HAP-1 (cell line): ENCODE measurements around the gene ISLR.

Source experiments
- DNase-seq, 2 experiments: peaks; one replicate each; pipeline ENCODE4 v3.0.0-alpha.2; 2016 to 2020; ENCODE audit warnings: low spot score in 2 of 2
- H3K27me3 ChIP-seq: fragments of 250-450 bp; sonication (Bioruptor Pico); 2 replicates; pipeline ENCODE4 v1.5.1; 2020; ENCODE audit warnings: low read depth, mild to moderate bottlenecking, moderate library complexity
- H3K36me3 ChIP-seq: fragments of 250-450 bp; sonication (Bioruptor Pico); replicated peaks from 2 replicates; pipeline ENCODE4 v1.5.1; 2020; ENCODE audit warnings: mild to moderate bottlenecking
- H3K4me1 ChIP-seq: fragments of 250-450 bp; sonication (Bioruptor Pico); 2 replicates; pipeline ENCODE4 v1.5.1; 2020; ENCODE audit warnings: mild to moderate bottlenecking
- H3K4me3 ChIP-seq: fragments of 250-450 bp; sonication (Bioruptor Pico); 2 replicates; pipeline ENCODE4 v1.5.1; 2020; ENCODE audit warnings: mild to moderate bottlenecking, moderate library complexity
- H3K9me3 ChIP-seq: fragments of 250-450 bp; sonication (Bioruptor Pico); 2 replicates; pipeline ENCODE4 v1.5.1; 2020; ENCODE audit warnings: mild to moderate bottlenecking, moderate library complexity
- in situ Hi-C: fragments of 300-500 bp; cut with MboI; formaldehyde crosslinking; loops from 3 replicates; pipeline ENCODE4 v1.14.3; 2020; ENCODE audit warnings: low sequenced_read_pairs, inconsistent platforms, mixed read lengths

Gene ISLR

DNA sequence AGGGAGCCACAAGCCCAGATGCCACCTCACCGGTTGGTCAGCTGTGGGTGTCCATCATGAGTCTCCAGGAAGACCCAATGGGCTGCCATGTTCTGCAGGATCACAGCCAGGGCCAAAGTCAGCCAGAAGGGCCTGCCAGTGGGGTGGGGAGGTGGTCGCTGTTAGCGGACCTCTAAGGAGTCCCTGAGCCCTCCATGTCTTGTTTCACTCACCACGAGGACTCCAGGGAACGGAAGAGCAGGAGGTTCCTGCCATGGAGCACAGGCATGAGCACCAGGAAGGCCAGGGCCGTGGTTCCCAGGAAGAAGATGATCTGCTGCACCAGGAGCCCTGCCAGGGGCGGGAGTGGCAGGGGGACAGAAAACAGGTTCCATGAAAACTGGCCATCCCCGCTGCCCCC lies 8.6 kb downstream of the ISLR start:
- H3K27me3 ChIP-seq = peaks cover 14% of the 10 kb centered on the region
- no peak for DNase-seq
- H3K9me3 ChIP-seq = no peaks in the 10 kb centered on the region
- no peaks in the 10 kb centered on the region for H3K36me3 ChIP-seq
- no peak overlapping the region for H3K4me3 ChIP-seq
- H3K4me1 ChIP-seq = no peaks in the 10 kb centered on the region
- in situ Hi-C loops = no loop called here

DNA sequence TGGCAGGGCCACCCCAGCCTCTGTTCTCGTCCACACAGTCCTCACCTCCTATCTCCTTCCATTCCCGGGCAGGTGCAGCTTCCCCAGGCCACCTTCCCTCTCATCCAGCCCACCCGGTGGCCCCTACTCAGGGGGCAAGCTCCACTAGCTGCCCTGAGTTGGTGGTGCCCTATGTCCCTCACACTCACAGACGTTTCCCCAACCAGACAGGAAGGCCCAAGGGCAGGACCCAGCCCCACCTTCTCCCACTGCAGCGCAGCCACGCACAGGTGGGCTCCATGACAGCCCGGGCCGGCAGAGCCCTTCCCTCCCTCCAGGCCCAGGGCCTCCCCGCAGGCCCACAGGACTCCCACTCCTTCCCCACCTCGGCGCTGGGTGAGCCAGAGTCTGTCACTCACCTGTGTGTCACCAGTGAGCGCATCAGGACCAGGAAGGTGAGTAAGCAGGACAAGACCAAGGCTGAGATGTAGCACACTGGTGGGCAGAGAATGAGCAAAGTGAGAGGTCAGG lies 11.1 kb downstream of the ISLR start:
- in situ Hi-C loops = no loop called here
- H3K36me3 ChIP-seq = no peaks in the 10 kb centered on the region
- H3K4me1 ChIP-seq = no peaks in the 10 kb centered on the region
- peaks cover 11% of the 10 kb centered on the region; the same call in 1 of the 2 replicates for H3K27me3 ChIP-seq
- H3K4me3 ChIP-seq = no peak overlapping the region
- DNase-seq = no peak
- no peaks in the 10 kb centered on the region for H3K9me3 ChIP-seq

DNA sequence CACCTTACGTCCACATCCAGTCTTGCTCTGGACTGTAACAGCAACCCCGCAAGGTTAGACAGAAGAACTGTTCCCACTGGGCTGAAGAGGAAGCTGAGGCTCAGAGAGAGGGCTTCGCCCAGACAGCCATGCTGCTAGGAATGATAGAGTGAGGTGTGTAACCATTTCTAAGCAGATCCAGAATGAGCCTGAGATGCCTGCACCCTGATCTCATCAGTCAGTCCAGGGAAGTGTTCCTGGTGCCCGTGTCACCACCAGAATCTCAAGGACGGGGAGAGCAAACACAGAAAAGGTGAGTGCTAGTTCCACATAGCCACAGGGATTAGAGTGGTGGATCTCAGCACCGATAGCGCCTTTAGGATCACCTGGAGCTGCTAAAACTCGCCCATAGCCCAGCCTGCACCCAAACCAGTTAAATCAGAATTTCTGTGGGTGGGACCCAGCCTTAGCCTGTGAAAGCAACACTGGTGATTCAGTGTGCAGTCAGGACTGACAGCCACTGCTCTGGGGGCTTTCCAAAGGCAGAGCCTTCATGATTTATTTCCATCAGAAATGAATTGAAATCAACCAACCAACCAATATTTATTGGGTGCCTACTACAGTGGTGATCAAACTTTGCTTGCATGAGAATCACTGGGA lies 12.3 kb downstream of the ISLR start:
- no peak for DNase-seq
- Histone ChIP-seq H3K9me3 (no peaks in the 10 kb centered on the region), H3K4me1 (no peaks in the 10 kb centered on the region), H3K4me3 (no peak overlapping the region), H3K27me3 (peaks cover 11% of the 10 kb centered on the region; the same call in 1 of the 2 replicates), H3K36me3 (no peaks in the 10 kb centered on the region)
- in situ Hi-C loops = no loop called here

DNA sequence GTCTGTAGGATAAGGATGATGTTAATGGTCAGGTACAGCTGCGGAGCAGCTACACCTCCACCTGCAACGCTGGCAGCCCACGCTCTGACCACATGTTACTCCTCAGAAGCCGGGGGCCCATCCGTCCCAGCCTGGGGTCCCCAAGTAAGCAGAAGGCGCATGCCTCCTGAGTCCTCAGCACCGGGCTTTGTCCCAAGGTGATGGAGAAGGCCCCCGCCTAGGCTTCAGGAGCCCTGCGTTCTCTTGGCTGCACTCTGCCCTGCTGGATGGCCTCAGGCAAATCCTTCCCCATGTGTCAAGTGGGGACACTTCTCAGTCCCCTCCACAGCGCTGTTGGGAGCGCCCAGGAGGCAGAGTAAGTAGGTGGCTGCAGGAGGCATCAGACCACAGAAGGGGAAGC lies 14.7 kb downstream of the ISLR start:
- DNase-seq = no peak
- H3K4me1 ChIP-seq = no peaks in the 10 kb centered on the region; the same call in 1 of the 2 replicates
- H3K36me3 ChIP-seq = no peaks in the 10 kb centered on the region
- no peak overlapping the region for H3K4me3 ChIP-seq
- peaks cover 11% of the 10 kb centered on the region; the same call in 1 of the 2 replicates for H3K27me3 ChIP-seq
- in situ Hi-C loops = no loop called here
- H3K9me3 ChIP-seq = no peaks in the 10 kb centered on the region

DNA sequence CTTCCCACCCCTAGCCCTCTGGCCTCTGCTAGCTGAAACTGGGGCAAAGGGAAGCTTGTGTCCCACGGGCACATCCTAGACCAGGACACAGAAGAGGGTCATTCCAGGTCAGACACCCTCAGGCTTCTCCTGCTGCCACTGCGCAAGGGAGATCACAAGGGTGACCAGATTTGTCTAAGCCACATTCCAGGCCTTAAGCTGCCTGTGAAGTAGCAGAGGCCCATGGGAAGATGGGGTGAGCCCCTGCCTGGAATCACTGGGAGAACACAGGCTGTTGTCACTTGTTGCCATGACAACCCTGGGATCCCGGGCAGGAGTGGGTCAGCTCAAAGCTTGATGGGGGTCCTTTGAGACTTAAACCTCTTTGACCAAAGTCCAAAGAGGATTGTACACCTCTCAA lies 18.3 kb downstream of the ISLR start:
- in situ Hi-C loops = no loop called here
- H3K36me3 ChIP-seq = no peaks in the 10 kb centered on the region
- no peaks in the 10 kb centered on the region; the same call in 1 of the 2 replicates for H3K4me1 ChIP-seq
- no peak overlapping the region for H3K4me3 ChIP-seq
- H3K9me3 ChIP-seq = no peaks in the 10 kb centered on the region
- peak in 1 of 2 experiments; percentile 62 for DNase-seq
- peaks cover 8% of the 10 kb centered on the region; the same call in 1 of the 2 replicates for H3K27me3 ChIP-seq

DNA sequence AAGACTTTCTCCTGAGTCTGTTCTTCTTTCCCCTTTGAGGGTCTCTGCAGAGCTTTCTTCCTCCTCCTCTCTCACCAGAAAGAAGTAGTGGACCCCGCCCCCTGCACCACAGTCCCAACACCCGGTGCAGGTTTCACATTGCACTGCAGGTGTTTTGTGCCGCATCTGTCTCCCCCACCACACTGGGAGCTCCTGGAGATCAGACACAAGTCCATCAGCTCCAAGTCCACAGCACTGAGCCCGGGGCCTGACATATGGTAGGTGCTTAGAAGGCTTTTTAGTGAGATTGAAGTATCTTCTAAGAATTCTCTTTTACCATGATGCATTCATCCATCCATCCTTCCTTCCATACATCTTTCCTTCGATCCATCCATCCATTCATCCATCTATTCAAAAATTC lies 19.2 kb downstream of the ISLR start:
- Histone ChIP-seq H3K36me3 (no peaks in the 10 kb centered on the region), H3K4me1 (no peaks in the 10 kb centered on the region; the same call in 1 of the 2 replicates), H3K27me3 (peaks cover 8% of the 10 kb centered on the region; the same call in 1 of the 2 replicates), H3K9me3 (no peaks in the 10 kb centered on the region), H3K4me3 (no peak overlapping the region)
- DNase-seq = no peak
- in situ Hi-C loops = no loop called here

DNA sequence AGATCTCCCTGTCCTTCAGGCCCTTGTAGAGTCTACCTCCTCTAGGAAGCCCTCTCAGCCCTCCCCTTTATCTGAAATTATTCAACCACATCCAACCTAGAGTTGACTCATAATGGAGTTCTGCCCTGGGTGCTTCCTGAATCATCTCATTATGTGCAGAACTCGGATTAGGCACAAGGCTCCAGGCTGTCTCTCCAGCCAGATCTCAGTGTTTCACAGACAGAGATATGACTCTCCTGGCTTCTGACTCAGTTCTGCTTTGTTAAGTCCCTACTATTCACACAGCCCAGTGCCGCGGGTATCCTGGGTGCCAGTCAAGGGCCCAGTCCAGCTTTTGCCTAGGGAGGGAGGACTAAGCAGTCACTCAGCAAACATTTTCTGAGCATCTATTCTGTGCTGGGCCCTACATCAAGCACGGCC lies 19.8 kb downstream of the ISLR start:
- Histone ChIP-seq H3K4me3 (no peak overlapping the region), H3K9me3 (no peaks in the 10 kb centered on the region), H3K36me3 (no peaks in the 10 kb centered on the region), H3K27me3 (peaks cover 3% of the 10 kb centered on the region; the same call in 1 of the 2 replicates), H3K4me1 (no peaks in the 10 kb centered on the region; the same call in 1 of the 2 replicates)
- DNase-seq = no peak
- in situ Hi-C loops = no loop called here

DNA sequence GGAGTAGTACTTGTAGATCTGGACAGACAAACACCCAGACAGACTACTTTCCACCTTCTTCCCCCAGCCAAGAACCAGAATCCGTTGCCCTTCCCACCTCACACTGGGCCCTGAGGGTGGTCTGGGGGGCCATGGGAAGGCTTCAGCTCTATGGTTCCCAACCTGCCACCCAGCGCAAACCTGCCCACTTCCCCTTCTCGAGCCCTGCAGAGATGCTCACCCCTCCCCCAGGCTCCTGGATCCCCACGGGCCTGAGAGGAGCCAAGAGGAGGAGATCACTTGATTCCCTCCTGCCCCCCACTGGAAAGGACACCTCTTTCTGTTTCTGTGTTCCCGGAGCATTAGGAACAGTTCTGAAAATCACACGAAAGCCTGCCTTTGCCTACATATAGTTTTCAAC lies 20.4 kb downstream of the ISLR start:
- Histone ChIP-seq H3K36me3 (no peaks in the 10 kb centered on the region), H3K4me1 (no peaks in the 10 kb centered on the region; the same call in 1 of the 2 replicates), H3K9me3 (no peaks in the 10 kb centered on the region), H3K27me3 (no peaks in the 10 kb centered on the region; the same call in 1 of the 2 replicates), H3K4me3 (no peak overlapping the region)
- no peak for DNase-seq
- in situ Hi-C loops = no loop called here

DNA sequence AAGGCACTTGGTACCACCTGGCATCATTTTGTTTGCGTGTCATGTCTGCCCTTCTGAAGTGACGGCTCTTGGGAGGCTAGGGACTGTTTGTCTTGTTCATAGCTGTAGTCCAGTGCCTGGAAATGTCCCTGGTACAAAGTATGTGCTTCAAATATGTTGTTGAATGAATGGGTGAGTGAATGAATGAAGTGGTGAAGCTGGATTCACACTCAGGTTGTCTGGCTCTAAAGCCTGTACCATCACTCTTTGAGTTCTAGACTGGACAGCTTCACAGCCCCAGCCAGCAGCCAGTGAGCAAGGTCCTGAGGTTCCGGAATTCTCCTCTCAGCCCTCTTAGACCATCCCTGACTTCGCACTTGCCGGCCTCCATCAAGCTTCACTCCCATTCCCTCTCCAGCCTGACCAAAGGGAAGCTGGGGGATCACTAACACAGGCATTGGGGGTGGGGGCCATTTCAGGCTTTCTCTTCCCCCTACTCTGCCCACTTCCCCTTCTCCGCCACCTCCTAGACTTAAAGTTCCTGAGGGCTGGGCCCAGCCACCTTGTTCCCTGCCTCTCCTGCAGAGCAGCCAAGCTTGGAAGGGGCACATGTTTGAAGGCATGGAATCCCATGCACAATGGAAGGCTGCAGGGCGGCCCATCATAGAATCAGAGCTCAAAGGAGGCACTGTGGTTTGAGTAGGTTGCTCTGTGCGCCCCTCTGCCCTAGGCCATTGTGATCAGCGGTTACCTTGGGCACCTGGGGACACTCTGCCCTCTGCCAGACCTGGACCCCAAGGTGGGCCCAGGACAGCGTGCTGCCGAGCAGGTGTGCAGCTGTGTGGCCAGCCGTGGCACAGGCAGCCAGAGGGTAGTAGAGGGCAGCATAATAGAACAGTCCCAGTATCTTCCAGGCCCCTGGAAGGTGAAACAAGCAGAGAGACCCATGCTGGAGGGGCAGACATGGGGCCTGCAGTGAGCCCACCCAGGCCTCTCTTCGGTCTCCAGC lies 21.4 kb downstream of the ISLR start:
- H3K4me3 ChIP-seq = no peak overlapping the region
- DNase-seq = no peak
- H3K36me3 ChIP-seq = no peaks in the 10 kb centered on the region
- no peaks in the 10 kb centered on the region for H3K27me3 ChIP-seq
- no peaks in the 10 kb centered on the region for H3K9me3 ChIP-seq
- no peaks in the 10 kb centered on the region; the same call in 1 of the 2 replicates for H3K4me1 ChIP-seq
- in situ Hi-C loops = no loop called here

DNA sequence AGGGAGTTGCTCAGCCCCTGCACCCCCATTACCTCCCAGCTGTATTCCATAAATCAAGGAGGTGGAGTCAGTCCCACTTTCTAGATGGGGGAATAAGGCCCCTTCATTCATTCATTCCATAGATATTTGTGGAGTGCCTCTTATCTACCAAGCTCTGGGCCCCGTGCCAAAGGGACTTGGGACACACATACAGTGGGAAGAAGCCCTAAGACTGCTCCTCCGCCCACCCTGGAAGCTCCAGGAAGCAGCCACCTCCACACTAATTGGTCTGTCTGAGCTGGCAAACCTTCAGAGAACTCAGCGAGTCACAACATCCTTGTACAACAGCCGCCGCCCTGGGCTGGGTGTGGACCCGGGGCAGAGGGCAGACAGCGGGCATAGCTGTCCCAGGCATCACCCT lies 22.7 kb downstream of the ISLR start:
- Histone ChIP-seq H3K36me3 (no peaks in the 10 kb centered on the region), H3K4me1 (no peaks in the 10 kb centered on the region; the same call in 1 of the 2 replicates), H3K9me3 (no peaks in the 10 kb centered on the region), H3K4me3 (no peak overlapping the region), H3K27me3 (no peaks in the 10 kb centered on the region)
- in situ Hi-C loops = no loop called here
- no peak for DNase-seq

DNA sequence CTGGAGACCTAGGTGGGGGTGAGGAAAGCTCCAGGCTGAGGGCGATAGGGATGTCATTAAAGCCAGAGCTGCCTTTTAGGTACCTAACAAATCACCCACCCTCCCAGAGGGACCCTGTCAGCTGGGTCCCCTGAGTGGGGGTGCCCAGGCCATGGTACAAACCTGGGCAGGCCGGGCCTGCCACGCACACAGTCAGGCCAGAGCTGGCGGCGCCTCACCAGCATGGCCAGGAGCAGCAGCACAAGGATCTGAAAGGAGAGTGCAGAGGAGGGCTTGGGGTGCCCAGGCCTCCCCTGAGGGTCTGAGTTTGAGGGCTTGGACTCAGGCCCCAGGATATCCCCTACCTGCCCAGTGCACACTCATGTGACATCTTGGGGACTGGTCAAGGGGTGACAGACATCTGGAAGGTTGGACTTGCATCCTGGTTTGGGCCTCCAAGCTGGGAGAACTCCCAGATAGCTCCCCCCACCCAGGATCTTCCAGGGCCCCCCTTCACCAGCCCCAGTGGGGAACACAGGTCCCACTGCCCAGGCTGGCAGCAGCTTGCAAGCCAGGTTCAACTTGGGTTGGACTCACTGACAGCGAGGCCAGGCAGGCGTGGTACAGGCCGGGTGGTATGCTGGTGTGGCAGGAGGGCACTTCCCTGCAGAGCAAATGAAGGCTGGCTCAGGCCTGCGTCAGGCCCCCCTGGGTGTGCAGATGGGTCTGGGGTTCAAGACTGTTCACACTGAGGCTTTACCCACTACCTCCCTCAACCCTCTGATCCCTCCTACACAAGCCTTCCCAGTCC lies 23.9 kb downstream of the ISLR start:
- Histone ChIP-seq H3K9me3 (no peaks in the 10 kb centered on the region), H3K27me3 (no peaks in the 10 kb centered on the region), H3K36me3 (no peaks in the 10 kb centered on the region), H3K4me1 (peaks cover 8% of the 10 kb centered on the region), H3K4me3 (no peak overlapping the region)
- no peak for DNase-seq
- in situ Hi-C loops = no loop called here

DNA sequence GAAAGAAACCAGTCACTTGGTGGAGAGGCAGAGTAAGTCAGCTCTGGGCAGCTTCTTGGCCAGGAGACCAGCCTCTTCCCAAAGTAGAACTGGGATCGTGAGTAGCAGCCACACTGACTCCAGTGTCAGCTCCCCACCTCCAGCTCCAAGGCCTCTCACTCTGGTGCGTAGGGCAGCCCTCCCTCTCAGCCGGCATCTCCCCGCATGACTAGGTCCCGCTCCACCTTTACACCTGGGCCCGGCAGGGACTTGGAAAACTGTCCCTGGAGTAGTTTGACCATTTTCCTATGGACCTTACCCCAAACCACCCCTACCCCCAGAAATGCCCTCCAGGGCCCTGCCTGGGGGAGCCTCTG lies 25.8 kb downstream of the ISLR start:
- Histone ChIP-seq H3K4me3 (no peak overlapping the region), H3K9me3 (no peaks in the 10 kb centered on the region), H3K36me3 (no peaks in the 10 kb centered on the region), H3K27me3 (no peaks in the 10 kb centered on the region), H3K4me1 (peaks cover 27% of the 10 kb centered on the region)
- in situ Hi-C loops = no loop called here
- DNase-seq = no peak

DNA sequence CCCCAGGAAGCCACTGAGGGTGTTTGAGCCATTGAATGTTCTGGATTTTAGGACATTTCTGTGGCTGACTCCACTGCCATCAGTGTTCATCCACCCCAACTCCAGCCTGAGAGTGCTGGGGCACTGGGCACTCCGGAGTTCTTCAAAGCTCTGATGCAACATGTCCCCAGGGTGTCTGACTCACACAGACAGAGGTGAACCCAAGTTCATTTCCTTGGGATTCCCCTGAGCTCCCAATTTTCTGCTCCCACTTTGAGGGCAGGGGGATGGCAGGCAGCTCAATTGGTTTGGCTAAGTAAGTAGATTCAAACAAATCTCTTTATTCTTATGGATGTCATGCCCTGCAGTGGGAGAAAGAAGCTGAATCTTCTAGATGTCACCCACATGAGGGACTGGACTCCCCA lies 26.9 kb downstream of the ISLR start:
- Histone ChIP-seq H3K4me1 (peaks cover 29% of the 10 kb centered on the region), H3K27me3 (no peaks in the 10 kb centered on the region), H3K9me3 (no peaks in the 10 kb centered on the region), H3K4me3 (no peak overlapping the region), H3K36me3 (no peaks in the 10 kb centered on the region)
- in situ Hi-C loops = no loop called here
- DNase-seq = no peak
